A549 (cell line): ENCODE measurements around the gene C6orf163. TPM values are rescaled to one million over a fixed set of nuclear protein-coding genes. Genes with fewer than 3 reads are reported as not detected.

ENCODE experiments used
- ATAC-seq, 2 experiments: fragments of 200-7000 bp in 1 of 2; fragments of >200 bp in 1 of 2; cut with Nextera tagmentation in 1 of 2; cut with Tn5 transposase in 1 of 2; 3 replicates each; pipeline versions ENCODE4 v1.8.0 to v1.9.1; 2018 to 2020; ENCODE audit warnings: mild to moderate bottlenecking in 1 of 2, moderate library complexity in 1 of 2
- CTCF ChIA-PET: fragments of 300-600 bp; sonication (Branson Sonifier 250); formaldehyde crosslinking; extraction: SDS; loops from one replicate; lab custom pipeline; 2021; ENCODE audit warnings: antibody characterized with exemption, inconsistent platforms; lab: Yijun Ruan, JAX
- POLR2A ChIA-PET: fragments of 350-600 bp; formaldehyde crosslinking; extraction: SDS; loops from one replicate; lab custom pipeline; 2021; ENCODE audit warnings: antibody characterized with exemption, inconsistent platforms; lab: Yijun Ruan, JAX
- DNase-seq, 2 experiments: peaks; one replicate each; pipeline versions ENCODE4 v3.0.0 to v3.0.0-alpha.2; 2011 to 2016; ENCODE audit warnings: low read depth in 1 of 2, low spot score in 1 of 2
- FAIRE-seq: peaks from 2 replicates; lab custom pipeline; 2011; peaks lifted over from hg19 to GRCh38; lab: Jason Lieb, UNC
- H3K27ac ChIP-seq, 2 experiments: fragments of >200 bp; sonication (Bioruptor Twin); formaldehyde crosslinking; 3 replicates each; pipeline ENCODE4 v1.5.1; 2016 to 2017
- H3K4me1 ChIP-seq: fragments of >200 bp; sonication (Bioruptor Twin); formaldehyde crosslinking; 3 replicates; pipeline ENCODE4 v1.6.1; 2016
- H3K4me2 ChIP-seq: fragments of >200 bp; sonication (Bioruptor Twin); formaldehyde crosslinking; 3 replicates; pipeline ENCODE4 v1.6.1; 2016
- H3K4me3 ChIP-seq: fragments of >200 bp; sonication (Bioruptor Twin); formaldehyde crosslinking; 3 replicates; pipeline ENCODE4 v1.5.1; 2016
- H3K9me3 ChIP-seq: fragments of >200 bp; sonication (Bioruptor Twin); formaldehyde crosslinking; 3 replicates; pipeline ENCODE4 v1.6.1; 2016
- CBX8 ChIP-seq: fragments of 200-600 bp; sonication (generic); IDR thresholded peaks from 2 replicates; pipeline ENCODE4 v1.6.1; 2016
- CEBPB ChIP-seq, 2 experiments: fragments of >200 bp in 1 of 2; sonication (Bioruptor Twin) in 1 of 2; formaldehyde crosslinking in 1 of 2; IDR thresholded peaks; 2 replicates each; pipeline ENCODE4 v1.6.1; 2012 to 2016
- CHD4 ChIP-seq: fragments of 200-600 bp; sonication (generic); IDR thresholded peaks from 2 replicates; pipeline ENCODE4 v1.6.1; 2016; ENCODE audit warnings: antibody characterized with exemption, mild to moderate bottlenecking, borderline replicate concordance
- HEYL ChIP-seq: fragments of 250-450 bp; sonication (Bioruptor Pico); IDR thresholded peaks from 2 replicates; pipeline ENCODE4 v1.8.0; 2021; ENCODE audit warnings: mild to moderate bottlenecking, moderate library complexity
- JUNB ChIP-seq: fragments of >200 bp; sonication (Bioruptor Twin); formaldehyde crosslinking; IDR thresholded peaks from 2 replicates; pipeline ENCODE4 v1.6.1; 2016
- KDM1A ChIP-seq: fragments of 200-600 bp; sonication (generic); IDR thresholded peaks from 2 replicates; pipeline ENCODE4 v1.6.1; 2016; ENCODE audit warnings: low read depth, mild to moderate bottlenecking
- MAFK ChIP-seq: fragments of 450-650 bp; IDR thresholded peaks from 2 replicates; pipeline ENCODE4 v1.6.1; 2014; ENCODE audit not compliant: partially characterized antibody
- NPAS2 ChIP-seq: fragments of 250-450 bp; sonication (Bioruptor Pico); IDR thresholded peaks from 2 replicates; pipeline ENCODE4 v1.8.0; 2022; ENCODE audit warnings: mild to moderate bottlenecking, moderate library complexity, borderline replicate concordance
- NR3C1 ChIP-seq: fragments of >200 bp; sonication (Bioruptor Twin); formaldehyde crosslinking; IDR thresholded peaks from 3 replicates; pipeline ENCODE4 v1.6.1; 2017
- POLR2A ChIP-seq: IDR thresholded peaks from 2 replicates; pipeline ENCODE4 v1.6.1; 2012; ENCODE audit warnings: mild to moderate bottlenecking, low read length
- RAD21 ChIP-seq, 2 experiments: fragments of >200 bp in 1 of 2; sonication (Bioruptor Twin) in 1 of 2; formaldehyde crosslinking in 1 of 2; IDR thresholded peaks in 1 of 2; conservative IDR thresholded peaks in 1 of 2; 2 replicates in 1 of 2; 3 replicates in 1 of 2; pipeline ENCODE4 v1.6.1; 2012 to 2018; ENCODE audit warnings: inconsistent platforms in 1 of 2
- RNF2 ChIP-seq: fragments of 200-600 bp; sonication (generic); IDR thresholded peaks from 2 replicates; pipeline ENCODE4 v1.6.1; 2016; ENCODE audit warnings: low read depth, mild to moderate bottlenecking, antibody characterized with exemption, moderate library complexity, borderline replicate concordance
- ZC3H11A ChIP-seq: fragments of 450-650 bp; IDR thresholded peaks from 2 replicates; pipeline ENCODE4 v1.6.1; 2014; ENCODE audit warnings: antibody characterized with exemption, mild to moderate bottlenecking
- ZNF302 ChIP-seq: fragments of 250-450 bp; sonication (Bioruptor Pico); IDR thresholded peaks from 2 replicates; pipeline ENCODE4 v1.9.0; 2021; ENCODE audit warnings: inconsistent platforms, mild to moderate bottlenecking, moderate library complexity
- whole genome bisulfite sequencing: methylation state at CpG from one replicate; pipeline ENCODE4 v1.1.6; 2017; ENCODE audit errors: missing lambda C conversion rate; 5-methylcytosine and 5-hydroxymethylcytosine counted together
- polyA plus RNA-seq, 4 experiments: library from polyadenylated mRNA; depleted of rRNA in 3 of 4; stranded (reverse); fragments of >200 nt; fragmentation: RNase III in 1 of 4; extraction: RNeasy Plus Mini Kit Qiagen cat#74134 plus additional on column Dnase treatment in 1 of 4; gene quantifications; 2 replicates in 3 of 4; 3 replicates in 1 of 4; pipeline ENCODE4 v1.2.3, GENCODE V29; 2011 to 2017
- TF ChIP-seq, protein P1 (sequence below): fragments of 200-600 bp; sonication (generic); IDR thresholded peaks from 2 replicates; pipeline ENCODE4 v1.6.1; 2016; ENCODE audit warnings: antibody characterized with exemption, mild to moderate bottlenecking, moderate library complexity
- TF ChIP-seq, protein P2 (sequence below): fragments of 250-450 bp; sonication (Bioruptor Pico); IDR thresholded peaks from 2 replicates; pipeline ENCODE4 v1.5.0; 2021; ENCODE audit warnings: mild to moderate bottlenecking, moderate library complexity, borderline replicate concordance
- TF ChIP-seq, protein P3 (sequence below): fragments of >200 bp; sonication (Bioruptor Twin); formaldehyde crosslinking; IDR thresholded peaks from 2 replicates; pipeline ENCODE4 v1.6.1; 2016
- TF ChIP-seq, protein P4 (sequence below): fragments of 150-350 bp; IDR thresholded peaks from 2 replicates; pipeline ENCODE4 v1.6.1; 2014; ENCODE audit warnings: low read depth, mild to moderate bottlenecking, low read length
- TF ChIP-seq, protein P5 (sequence below): fragments of >200 bp; sonication (Bioruptor Twin); formaldehyde crosslinking; IDR thresholded peaks from 3 replicates; pipeline ENCODE4 v1.6.1; 2016
- TF ChIP-seq, protein P6 (sequence below): fragments of 250-450 bp; sonication (Bioruptor Pico); IDR thresholded peaks from 2 replicates; pipeline ENCODE4 v1.5.0; 2020; ENCODE audit warnings: low read depth, mild to moderate bottlenecking, moderate library complexity

Gene C6orf163
- polyA plus RNA-seq, 2 of the 4 experiments (the other 2 are of a cell fraction) = 0.39 to 0.44 TPM

DNA sequence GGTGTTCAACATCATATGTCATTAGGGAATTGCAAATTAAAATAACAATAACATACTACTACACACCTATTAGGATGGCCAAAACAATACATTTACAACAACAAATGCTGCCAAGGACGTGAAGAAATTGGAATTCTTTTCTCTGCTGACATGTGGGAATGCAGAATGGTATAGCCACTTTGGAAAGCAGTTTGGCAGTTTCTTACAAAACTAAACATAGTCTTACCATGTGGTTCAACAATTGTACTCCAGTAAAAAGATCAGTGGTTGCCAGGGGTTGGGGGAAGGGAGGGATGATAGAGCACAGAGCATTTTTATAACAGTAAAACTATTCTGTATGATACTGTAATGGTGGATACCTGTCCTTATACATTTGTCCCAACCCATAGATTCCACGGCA, 50.8 kb downstream of the C6orf163 start:
- ChIA-PET CTCF (no interaction called here), POLR2A (no interaction called here)
- Histone ChIP-seq H3K4me1 (no peaks in the 10 kb centered on the region), H3K4me3 (no peak overlapping the region), H3K9me3 (no peaks in the 10 kb centered on the region), H3K4me2 (no peak overlapping the region), H3K27ac (no peak overlapping the region)
- WGBS = 56% methylated on average over 2 of the region's 2 CpGs
- ATAC-seq (no peak), DNase-seq (no peak), FAIRE-seq (no peak)
- no peak for TF ChIP-seq NR3C1
- TF ChIP-seq CBX8 = no peak
- TF ChIP-seq CHD4 = no peak
- no peak for TF ChIP-seq HEYL (CRISPR knock-in tag)
- TF ChIP-seq POLR2A = no peak
- TF ChIP-seq JUNB = no peak
- TF ChIP-seq RAD21 (conservative IDR thresholded peaks at IDR 0.05 in 1 of 2, IDR thresholded peaks at IDR 0.05 in 1 of 2) = no peak
- TF ChIP-seq CEBPB (IDR thresholded peaks at IDR 0.05) = no peak
- TF ChIP-seq, protein P1, sequence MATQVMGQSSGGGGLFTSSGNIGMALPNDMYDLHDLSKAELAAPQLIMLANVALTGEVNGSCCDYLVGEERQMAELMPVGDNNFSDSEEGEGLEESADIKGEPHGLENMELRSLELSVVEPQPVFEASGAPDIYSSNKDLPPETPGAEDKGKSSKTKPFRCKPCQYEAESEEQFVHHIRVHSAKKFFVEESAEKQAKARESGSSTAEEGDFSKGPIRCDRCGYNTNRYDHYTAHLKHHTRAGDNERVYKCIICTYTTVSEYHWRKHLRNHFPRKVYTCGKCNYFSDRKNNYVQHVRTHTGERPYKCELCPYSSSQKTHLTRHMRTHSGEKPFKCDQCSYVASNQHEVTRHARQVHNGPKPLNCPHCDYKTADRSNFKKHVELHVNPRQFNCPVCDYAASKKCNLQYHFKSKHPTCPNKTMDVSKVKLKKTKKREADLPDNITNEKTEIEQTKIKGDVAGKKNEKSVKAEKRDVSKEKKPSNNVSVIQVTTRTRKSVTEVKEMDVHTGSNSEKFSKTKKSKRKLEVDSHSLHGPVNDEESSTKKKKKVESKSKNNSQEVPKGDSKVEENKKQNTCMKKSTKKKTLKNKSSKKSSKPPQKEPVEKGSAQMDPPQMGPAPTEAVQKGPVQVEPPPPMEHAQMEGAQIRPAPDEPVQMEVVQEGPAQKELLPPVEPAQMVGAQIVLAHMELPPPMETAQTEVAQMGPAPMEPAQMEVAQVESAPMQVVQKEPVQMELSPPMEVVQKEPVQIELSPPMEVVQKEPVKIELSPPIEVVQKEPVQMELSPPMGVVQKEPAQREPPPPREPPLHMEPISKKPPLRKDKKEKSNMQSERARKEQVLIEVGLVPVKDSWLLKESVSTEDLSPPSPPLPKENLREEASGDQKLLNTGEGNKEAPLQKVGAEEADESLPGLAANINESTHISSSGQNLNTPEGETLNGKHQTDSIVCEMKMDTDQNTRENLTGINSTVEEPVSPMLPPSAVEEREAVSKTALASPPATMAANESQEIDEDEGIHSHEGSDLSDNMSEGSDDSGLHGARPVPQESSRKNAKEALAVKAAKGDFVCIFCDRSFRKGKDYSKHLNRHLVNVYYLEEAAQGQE = no peak
- no peak for TF ChIP-seq ZC3H11A
- TF ChIP-seq, protein P2, sequence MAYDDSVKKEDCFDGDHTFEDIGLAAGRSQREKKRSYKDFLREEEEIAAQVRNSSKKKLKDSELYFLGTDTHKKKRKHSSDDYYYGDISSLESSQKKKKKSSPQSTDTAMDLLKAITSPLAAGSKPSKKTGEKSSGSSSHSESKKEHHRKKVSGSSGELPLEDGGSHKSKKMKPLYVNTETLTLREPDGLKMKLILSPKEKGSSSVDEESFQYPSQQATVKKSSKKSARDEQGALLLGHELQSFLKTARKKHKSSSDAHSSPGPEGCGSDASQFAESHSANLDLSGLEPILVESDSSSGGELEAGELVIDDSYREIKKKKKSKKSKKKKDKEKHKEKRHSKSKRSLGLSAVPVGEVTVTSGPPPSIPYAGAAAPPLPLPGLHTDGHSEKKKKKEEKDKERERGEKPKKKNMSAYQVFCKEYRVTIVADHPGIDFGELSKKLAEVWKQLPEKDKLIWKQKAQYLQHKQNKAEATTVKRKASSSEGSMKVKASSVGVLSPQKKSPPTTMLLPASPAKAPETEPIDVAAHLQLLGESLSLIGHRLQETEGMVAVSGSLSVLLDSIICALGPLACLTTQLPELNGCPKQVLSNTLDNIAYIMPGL (CRISPR knock-in tag) = no peak
- TF ChIP-seq ZNF302 = no peak
- TF ChIP-seq NPAS2 = no peak

DNA sequence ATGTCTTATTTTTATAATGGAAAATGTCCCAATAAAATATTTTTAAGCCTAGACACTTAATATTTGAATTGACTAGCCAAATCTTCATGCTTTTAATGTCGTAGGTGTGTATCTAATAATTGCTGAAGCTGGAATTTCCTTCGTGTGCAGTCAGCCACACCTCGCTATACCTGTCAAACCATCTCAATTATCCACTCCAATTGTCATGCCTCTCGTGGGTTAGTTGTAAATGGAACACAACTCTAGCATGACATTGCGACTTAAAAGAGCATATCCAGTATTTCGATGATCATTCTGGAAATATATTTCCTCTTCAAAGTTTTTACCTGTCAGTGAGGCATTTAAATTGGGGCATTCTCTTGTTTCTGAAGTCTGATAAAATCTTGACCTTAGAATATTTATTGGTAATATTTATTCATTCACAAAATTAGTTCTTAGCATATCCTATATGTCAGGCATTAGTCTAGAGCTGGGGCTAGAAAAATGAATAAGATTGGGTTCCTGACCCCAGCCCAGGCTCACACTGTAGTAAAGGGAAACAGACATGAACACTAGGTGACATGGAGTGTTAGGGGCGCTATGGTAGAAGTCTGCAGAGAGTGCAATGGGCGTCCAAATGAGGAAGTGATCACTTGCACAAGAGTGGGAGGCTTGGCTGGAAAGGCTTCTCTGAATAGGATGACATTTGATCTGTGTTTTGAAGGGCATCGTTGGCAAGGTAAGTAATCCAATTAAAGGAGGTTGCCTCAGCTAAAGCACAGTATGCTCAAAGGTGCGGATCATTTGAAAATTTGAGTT, 52.2 kb downstream of the C6orf163 start:
- Histone ChIP-seq H3K9me3 (no peaks in the 10 kb centered on the region), H3K4me3 (no peak overlapping the region), H3K4me2 (no peak overlapping the region), H3K27ac (no peak overlapping the region), H3K4me1 (no peaks in the 10 kb centered on the region)
- DNase-seq = no peak
- CTCF ChIA-PET = interaction anchor here (0.9 kb wide), 1 partner anchor 75 kb away, joined by 3 read pairs; the partner anchor contains the start of gene SMIM8
- no peak for TF ChIP-seq MAFK
- no peak for TF ChIP-seq CBX8
- WGBS = 66% methylated on average over 10 of the region's 10 CpGs
- FAIRE-seq = no peak
- ATAC-seq = no peak
- POLR2A ChIA-PET = no interaction called here

DNA sequence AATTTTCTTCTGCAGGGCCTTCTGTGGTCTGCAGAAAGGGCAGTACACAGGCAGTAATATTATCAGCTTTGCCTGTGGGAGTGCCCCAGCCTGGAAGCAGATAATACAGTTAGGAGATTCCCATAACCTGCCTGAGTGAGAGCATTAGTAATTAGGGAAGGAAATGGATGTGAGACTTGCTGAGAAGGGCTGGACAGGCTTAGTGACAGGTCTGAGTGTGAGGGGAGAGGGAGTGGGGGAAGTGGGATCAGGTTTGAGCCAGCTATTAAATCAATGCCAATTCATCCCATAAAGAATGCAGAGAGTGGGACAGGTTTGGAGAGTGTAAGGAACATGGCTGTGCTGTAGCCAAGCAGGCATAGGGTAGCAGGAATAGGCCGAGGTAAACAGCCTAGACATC, 53.0 kb downstream of the C6orf163 start:
- ChIA-PET CTCF (interaction anchor here (0.8 kb wide), 1 partner anchor 73 kb away, joined by 4 read pairs; no protein-coding TSS in a partner anchor), POLR2A (no interaction called here)
- Histone ChIP-seq H3K4me2 (no peak overlapping the region), H3K27ac (no peak overlapping the region), H3K9me3 (no peaks in the 10 kb centered on the region), H3K4me1 (no peaks in the 10 kb centered on the region), H3K4me3 (no peak overlapping the region)
- TF ChIP-seq CHD4 (no peak), KDM1A (no peak), NR3C1 (no peak), RNF2 (no peak), ZNF302 (no peak), RAD21 (conservative IDR thresholded peaks at IDR 0.05 in 1 of 2, IDR thresholded peaks at IDR 0.05 in 1 of 2) (no peak)
- TF ChIP-seq, protein P3, sequence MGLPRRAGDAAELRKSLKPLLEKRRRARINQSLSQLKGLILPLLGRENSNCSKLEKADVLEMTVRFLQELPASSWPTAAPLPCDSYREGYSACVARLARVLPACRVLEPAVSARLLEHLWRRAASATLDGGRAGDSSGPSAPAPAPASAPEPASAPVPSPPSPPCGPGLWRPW = no peak
- TF ChIP-seq, protein P4, sequence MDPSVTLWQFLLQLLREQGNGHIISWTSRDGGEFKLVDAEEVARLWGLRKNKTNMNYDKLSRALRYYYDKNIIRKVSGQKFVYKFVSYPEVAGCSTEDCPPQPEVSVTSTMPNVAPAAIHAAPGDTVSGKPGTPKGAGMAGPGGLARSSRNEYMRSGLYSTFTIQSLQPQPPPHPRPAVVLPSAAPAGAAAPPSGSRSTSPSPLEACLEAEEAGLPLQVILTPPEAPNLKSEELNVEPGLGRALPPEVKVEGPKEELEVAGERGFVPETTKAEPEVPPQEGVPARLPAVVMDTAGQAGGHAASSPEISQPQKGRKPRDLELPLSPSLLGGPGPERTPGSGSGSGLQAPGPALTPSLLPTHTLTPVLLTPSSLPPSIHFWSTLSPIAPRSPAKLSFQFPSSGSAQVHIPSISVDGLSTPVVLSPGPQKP = no peak
- TF ChIP-seq, protein P5, sequence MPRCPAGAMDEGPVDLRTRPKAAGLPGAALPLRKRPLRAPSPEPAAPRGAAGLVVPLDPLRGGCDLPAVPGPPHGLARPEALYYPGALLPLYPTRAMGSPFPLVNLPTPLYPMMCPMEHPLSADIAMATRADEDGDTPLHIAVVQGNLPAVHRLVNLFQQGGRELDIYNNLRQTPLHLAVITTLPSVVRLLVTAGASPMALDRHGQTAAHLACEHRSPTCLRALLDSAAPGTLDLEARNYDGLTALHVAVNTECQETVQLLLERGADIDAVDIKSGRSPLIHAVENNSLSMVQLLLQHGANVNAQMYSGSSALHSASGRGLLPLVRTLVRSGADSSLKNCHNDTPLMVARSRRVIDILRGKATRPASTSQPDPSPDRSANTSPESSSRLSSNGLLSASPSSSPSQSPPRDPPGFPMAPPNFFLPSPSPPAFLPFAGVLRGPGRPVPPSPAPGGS = no peak
- TF ChIP-seq, protein P6, sequence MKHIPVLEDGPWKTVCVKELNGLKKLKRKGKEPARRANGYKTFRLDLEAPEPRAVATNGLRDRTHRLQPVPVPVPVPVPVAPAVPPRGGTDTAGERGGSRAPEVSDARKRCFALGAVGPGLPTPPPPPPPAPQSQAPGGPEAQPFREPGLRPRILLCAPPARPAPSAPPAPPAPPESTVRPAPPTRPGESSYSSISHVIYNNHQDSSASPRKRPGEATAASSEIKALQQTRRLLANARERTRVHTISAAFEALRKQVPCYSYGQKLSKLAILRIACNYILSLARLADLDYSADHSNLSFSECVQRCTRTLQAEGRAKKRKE (CRISPR knock-in tag) = no peak
- ATAC-seq (no peak), DNase-seq (no peak), FAIRE-seq (no peak)
- 20% methylated on average over 1 of the region's 1 CpG for WGBS
